ENCODE data around the gene AK3. TPM values are rescaled to one million over a fixed set of nuclear protein-coding genes. Genes with fewer than 3 reads are reported as not detected.

The AK3 gene
- total and polyA plus RNA-seq, 10 of the 15 experiments (the other 5 are each of a cell fraction or from before 2014, with no cell fraction given), result 14.2 to 86.6 (median 43.9) TPM

DNA sequence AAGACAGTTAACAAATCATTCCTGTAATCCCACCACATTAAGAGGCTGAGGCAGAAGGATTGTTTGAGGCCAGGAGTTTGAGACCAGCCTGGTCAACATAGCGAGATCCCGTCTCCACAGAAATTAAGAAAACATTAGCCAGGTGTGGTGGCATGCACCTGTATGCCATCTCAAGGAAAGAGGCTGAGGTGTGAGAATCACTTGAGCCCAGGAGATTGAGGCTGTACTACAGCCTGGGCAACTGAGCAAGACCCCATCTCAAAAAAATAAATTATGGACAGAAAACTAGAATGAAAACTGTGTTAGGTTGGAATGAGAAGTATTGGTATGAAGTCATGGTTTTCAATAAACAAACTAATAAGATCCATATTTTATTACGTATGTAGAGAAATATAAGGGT lies 23.0 kb upstream of the AK3 start:
- no peaks in the 10 kb centered on the region for H3K9me3 ChIP-seq (replicated peaks; ENCODE audit: control insufficient read depth, insufficient read depth, low read length)
- RAD21 ChIA-PET (ENCODE audit: unreplicated experiment), result interaction anchor here (0.6 to 6.1 kb wide), 12 partner anchors 12 to 826 kb away, joined by 3 to 92 read pairs (median 6); partner anchors contain the start of genes JAK2 and RCL1
- no peak overlapping the region for H3K4me2 ChIP-seq (ENCODE audit: control insufficient read depth, insufficient read depth)
- FAIRE-seq (no peak), DNase-seq (ENCODE audit: low read depth, low spot score) (no peak), ATAC-seq (no peak)
- no peaks in the 10 kb centered on the region for H3K36me3 ChIP-seq (ENCODE audit: control insufficient read depth in 2 of 2, insufficient read depth in 2 of 2, low read length in 1 of 2)
- H3K79me2 ChIP-seq (ENCODE audit: control insufficient read depth, insufficient read depth, low read length), result no peaks in the 10 kb centered on the region
- no TSS peak for BruUV-seq (replicated peaks)
- H3K4me3 ChIP-seq, result no peak overlapping the region
- H3K9ac ChIP-seq (ENCODE audit: control insufficient read depth, insufficient read depth, low read length), result no peak overlapping the region
- TF ChIP-seq MAX (IDR thresholded peaks at IDR 0.05; ENCODE audit: low read depth, low read length) (no peak), ATF2 (IDR thresholded peaks at IDR 0.05; ENCODE audit: low read length) (no peak), SIX5 (IDR thresholded peaks at IDR 0.05; ENCODE audit: low read depth, low read length, severe bottlenecking) (no peak)
- TF ChIP-seq, protein P1, sequence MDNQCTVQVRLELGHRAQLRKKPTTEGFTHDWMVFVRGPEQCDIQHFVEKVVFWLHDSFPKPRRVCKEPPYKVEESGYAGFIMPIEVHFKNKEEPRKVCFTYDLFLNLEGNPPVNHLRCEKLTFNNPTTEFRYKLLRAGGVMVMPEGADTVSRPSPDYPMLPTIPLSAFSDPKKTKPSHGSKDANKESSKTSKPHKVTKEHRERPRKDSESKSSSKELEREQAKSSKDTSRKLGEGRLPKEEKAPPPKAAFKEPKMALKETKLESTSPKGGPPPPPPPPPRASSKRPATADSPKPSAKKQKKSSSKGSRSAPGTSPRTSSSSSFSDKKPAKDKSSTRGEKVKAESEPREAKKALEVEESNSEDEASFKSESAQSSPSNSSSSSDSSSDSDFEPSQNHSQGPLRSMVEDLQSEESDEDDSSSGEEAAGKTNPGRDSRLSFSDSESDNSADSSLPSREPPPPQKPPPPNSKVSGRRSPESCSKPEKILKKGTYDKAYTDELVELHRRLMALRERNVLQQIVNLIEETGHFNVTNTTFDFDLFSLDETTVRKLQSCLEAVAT (IDR thresholded peaks at IDR 0.05), result no peak
- CTCF ChIA-PET, result interaction anchor here (0.8 to 7.0 kb wide), 16 partner anchors 13 to 836 kb away, joined by 3 to 147 read pairs (median 9); partner anchors contain the start of gene JAK2
- H4K20me1 ChIP-seq (ENCODE audit: control insufficient read depth, insufficient read depth), result no peaks in the 10 kb centered on the region
- peaks cover 18% of the 10 kb centered on the region for H3K4me1 ChIP-seq (ENCODE audit: control insufficient read depth, insufficient read depth, low read length)
- POLR2A ChIA-PET, result no interaction called here
- in situ Hi-C loops (cut with MboI), result loop anchor here (5.0 kb wide), 1 partner anchor 828 kb away; no protein-coding TSS in a partner anchor
- intact Hi-C loops (cut with micrococcal nuclease; ENCODE audit: unreplicated experiment), result loop anchor here (5.0 kb wide), 2 partner anchors 68 to 663 kb away; no protein-coding TSS in a partner anchor
- H3K27me3 ChIP-seq (replicated peaks in 1 of 2; ENCODE audit: control insufficient read depth in 2 of 2, insufficient read depth in 2 of 2, low read length in 1 of 2), result no peaks in the 10 kb centered on the region
- no peak overlapping the region for H2AFZ ChIP-seq (ENCODE audit: control insufficient read depth, low read depth, low read length)
- H3K27ac ChIP-seq (ENCODE audit: control insufficient read depth, insufficient read depth), result no peak overlapping the region
- whole genome bisulfite sequencing (ENCODE audit: insufficient coverage, insufficient replicate concordance, low lambda C conversion rate, missing lambda C conversion rate), result 64% methylated on average over 3 of the region's 3 CpGs
- SMC1A ChIA-PET (ENCODE audit: uncharacterized antibody, unreplicated experiment), result interaction anchor here (0.6 to 6.3 kb wide), 18 partner anchors 12 to 836 kb away, joined by 3 to 107 read pairs (median 6); partner anchors contain the start of genes JAK2 and RCL1
